CD4-positive, alpha-beta T cell treated with Interleukin-15 for 4 hours (primary cell): ENCODE measurements around the gene TRAF3.
A peak's percentile ranks its signal among the peaks of the same experiment; 100 is the strongest.

ENCODE experiments used
- DNase-seq: peaks from one replicate; pipeline ENCODE4 v3.0.0-alpha.2; 2020; ENCODE audit warnings: low spot score

The TRAF3 gene, protein sequence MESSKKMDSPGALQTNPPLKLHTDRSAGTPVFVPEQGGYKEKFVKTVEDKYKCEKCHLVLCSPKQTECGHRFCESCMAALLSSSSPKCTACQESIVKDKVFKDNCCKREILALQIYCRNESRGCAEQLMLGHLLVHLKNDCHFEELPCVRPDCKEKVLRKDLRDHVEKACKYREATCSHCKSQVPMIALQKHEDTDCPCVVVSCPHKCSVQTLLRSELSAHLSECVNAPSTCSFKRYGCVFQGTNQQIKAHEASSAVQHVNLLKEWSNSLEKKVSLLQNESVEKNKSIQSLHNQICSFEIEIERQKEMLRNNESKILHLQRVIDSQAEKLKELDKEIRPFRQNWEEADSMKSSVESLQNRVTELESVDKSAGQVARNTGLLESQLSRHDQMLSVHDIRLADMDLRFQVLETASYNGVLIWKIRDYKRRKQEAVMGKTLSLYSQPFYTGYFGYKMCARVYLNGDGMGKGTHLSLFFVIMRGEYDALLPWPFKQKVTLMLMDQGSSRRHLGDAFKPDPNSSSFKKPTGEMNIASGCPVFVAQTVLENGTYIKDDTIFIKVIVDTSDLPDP

DNA sequence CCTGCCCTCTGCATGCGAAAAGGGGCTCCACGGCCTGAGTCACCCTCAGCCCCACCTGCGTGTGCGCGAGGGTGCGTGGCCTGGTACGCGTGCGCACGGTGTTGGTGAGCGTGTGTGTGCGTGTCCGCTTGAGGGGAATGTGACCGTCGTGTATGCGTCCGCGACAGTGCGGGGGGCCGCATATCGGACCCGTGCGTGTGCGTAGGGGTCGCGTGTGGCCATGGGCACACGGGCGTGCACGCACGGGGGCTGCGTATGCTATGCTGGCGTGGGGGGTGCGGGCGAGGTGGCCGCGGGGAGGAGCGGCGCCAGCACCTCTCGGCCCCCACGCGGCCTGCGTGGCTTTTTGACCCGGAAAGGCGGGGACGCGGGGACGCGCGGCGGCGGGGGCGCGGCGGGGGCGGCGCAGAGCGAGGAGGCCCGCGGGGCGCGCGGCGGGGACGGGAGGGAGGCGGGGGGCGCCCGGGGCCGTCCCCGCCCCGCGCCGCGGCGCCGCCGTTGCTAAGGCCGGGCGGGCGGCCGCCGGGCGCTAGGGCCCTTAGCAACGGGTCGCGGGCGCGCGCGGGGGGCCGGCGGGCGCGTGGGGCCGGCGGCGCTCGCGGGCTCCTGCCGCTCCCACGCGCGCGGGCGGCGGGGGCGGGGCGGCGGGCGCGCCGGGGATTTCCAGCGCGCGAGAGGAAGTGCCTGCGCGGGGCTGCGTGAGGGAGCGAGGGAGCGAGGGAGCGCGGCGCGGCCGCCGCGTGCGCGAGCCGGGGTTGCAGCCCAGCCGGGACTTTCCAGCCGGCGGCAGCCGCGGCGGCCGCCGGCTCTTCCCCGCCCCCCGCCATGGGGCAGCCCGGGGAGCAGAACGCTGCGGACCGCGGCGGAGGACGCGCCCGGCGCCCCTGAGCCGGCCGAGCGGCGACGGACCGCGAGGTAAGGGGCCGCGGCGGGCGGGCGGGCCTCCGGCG is at the start of gene TRAF3:
Gene TRAF3, plus strand, starts transcription at position 689 of the 950 bp plus-strand sequence. CDS start 92,753 bp downstream, outside the sequence.
- DNase-seq: peak; percentile 88

DNA sequence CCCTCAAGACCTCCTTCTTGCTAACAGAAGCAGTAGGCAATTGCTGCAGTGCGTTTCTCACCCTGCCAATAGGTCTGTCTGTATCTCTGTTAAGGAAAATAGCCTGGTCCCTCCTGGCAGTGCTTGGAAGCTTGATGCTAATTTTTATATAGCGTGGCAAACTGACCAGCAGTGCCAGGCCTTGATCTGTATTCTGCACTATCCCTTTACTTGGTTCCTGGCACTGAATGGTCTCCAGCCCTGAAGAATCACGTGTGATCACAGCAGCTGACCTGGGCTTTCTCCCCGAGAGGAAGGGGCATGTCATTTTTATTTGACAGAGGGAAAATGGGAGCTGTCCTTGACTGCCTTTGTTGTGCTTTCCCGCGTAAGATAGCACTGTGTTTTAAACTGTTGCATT is 48.7 kb upstream of the TRAF3 start:
- no peak for DNase-seq

DNA sequence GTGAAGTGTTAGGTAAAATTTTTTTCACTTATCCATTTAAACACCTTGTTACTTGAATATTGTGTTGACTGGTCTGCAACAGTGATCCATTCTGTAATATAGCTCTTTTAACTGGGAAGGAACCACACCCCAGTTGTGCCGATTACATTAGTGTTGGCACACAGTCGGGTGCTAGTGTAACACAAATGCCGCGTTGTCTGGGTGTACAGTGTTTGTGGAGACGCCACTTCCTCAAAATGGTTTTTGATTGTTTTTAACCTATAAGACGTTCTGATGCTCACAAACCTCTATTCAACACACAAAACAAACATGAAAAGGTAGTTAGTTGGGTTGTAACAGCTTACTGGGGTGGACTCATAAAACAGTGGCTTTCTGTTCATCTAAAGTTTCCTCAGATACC is 48.0 kb upstream of the TRAF3 start:
- DNase-seq: no peak

- no peak for DNase-seq
Measured at GRCh38 chr14:102729825-102730224, 47.4 kb upstream of the TRAF3 start.

DNA sequence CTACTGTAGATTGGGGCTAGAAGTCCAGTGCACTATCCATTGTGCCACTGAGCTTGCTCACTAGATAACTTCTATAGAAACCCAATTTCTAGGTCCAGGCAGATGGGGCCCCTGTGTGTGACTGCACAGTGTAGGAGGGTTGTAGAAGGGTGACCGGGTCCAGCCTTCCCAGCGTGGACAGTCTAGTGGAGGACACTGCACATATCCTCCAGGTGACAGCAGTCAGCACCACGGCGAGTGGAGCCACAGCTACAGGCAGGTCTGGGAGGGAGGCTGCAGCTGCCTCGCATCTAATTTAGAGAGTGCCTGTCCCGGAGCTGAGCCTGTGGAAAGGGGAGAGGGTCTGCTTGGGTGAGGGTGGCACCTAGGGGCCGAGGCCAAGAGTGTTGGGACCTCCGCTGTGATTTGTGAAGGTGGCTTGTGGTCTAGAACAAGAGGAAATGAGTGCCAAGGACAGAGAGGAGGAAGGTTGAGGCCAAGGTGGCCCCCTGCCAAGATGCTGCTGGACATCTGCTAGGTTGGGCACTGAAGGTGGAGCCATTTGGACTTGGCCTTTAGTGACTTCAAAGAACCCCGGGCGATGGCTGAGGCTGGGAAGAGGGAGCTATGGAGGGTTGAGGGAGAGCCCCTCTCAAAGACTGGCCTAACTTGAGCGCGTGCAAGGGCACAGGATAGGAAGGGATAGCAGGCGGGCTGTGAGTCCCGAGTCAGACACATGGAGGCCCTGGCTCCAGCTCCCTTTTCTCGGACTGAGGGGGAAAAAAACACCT is 46.0 kb upstream of the TRAF3 start:
- DNase-seq: no peak

GRCh38 chr14:102731871-102732800 is 45.1 kb upstream of the TRAF3 start:
- DNase-seq: no peak

DNA sequence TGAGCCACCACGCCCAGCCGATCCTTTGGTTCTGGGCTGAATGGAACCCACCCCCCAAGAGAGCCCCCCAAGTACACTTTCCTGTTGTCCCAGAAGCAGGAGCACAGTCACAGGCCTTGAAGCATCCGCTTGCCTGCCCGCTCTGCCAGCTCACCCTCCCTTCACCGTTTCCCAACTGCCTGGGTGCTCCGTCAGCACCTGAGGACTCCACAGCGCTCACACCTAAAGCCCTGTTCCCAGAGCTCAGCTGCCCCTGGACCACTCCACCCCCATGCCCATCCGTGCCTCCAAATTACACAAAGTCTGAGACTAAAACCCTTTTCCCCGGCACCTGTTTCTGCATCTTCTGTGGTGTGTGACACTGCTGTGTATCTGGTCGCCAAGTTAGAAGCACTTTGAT is 44.3 kb upstream of the TRAF3 start:
- no peak for DNase-seq

GRCh38 chr14:102733326-102733725 is 43.9 kb upstream of the TRAF3 start:
- DNase-seq: no peak

DNA sequence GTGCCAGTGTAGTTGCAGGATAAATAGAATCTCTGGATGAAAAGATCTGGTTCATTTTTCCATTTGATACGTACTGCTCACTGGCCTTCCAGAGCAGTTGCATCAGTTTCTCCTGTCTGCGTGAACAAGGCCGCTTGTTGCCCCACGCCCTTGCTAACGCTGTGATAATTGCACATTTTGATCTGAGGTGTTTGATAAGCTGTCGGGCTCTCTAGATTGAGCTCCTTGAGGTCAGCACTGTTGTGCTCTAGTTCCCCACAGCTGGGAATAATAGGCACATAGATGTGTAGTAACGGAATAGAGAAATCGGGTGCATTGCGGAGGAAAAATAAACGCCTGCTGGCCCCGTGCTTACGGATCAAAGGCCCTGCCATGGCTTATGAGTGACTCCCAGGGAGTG is 42.8 kb upstream of the TRAF3 start:
- no peak for DNase-seq

DNA sequence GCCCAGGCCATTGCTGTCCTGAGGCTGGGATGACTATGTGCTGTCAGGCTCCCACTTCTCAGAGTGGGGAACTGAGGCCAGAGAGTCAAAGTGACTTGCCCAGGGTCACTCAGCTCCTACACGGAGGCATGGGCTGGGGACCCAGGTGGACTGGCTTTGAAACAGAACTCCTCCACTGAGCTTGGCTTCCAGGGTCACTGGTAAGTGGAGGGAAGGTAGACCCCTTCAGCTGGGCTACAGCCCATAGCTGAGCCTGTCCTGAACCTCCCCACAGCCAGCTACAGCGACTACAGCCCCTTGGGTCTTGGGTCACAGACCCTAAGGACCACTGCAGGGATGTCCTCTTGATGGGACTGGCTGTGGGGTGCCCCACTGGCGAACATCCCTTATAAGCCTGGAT is 40.3 kb upstream of the TRAF3 start:
- DNase-seq: no peak

GRCh38 chr14:102737402-102738372 is 39.6 kb upstream of the TRAF3 start:
- no peak for DNase-seq

GRCh38 chr14:102738373-102739189 is 38.7 kb upstream of the TRAF3 start:
- DNase-seq: no peak

DNA sequence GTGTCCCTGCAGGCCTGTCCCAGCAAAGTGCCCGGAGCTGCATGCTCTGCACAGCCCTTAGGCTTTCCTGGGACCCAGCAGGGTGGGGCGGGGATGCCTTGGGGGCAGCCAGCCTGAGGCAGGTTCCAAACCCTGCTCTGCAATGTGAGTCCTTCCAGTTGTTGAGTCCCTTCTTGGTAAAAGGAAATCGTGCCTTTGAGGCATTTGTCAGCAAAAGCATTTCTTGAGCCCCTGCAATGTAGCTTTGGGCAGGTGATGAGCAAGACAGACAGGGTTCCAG is 38.1 kb upstream of the TRAF3 start:
- no peak for DNase-seq

- no peak for DNase-seq
Measured at GRCh38 chr14:102746634-102747438, 30.4 kb upstream of the TRAF3 start.

DNA sequence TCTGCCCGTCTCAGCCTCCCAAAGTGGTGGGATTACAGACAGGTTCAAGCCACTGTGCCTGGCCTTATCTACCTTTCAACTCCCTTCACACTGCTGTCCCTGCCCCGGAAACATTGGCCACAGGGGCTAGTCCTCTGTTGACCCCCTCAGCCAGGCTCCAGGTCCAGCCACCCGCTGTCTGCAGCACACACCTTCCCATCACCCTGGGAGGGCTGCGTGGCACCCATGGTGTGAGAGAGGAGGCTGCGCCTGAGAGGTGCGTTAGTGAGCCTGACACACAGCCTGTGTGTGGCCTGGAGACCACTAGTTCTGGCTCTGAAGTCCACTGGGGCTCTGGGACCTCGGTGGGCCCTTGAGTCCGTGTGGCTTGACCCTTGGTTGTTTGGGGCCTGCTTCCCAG is 28.4 kb upstream of the TRAF3 start:
- DNase-seq: no peak

DNA sequence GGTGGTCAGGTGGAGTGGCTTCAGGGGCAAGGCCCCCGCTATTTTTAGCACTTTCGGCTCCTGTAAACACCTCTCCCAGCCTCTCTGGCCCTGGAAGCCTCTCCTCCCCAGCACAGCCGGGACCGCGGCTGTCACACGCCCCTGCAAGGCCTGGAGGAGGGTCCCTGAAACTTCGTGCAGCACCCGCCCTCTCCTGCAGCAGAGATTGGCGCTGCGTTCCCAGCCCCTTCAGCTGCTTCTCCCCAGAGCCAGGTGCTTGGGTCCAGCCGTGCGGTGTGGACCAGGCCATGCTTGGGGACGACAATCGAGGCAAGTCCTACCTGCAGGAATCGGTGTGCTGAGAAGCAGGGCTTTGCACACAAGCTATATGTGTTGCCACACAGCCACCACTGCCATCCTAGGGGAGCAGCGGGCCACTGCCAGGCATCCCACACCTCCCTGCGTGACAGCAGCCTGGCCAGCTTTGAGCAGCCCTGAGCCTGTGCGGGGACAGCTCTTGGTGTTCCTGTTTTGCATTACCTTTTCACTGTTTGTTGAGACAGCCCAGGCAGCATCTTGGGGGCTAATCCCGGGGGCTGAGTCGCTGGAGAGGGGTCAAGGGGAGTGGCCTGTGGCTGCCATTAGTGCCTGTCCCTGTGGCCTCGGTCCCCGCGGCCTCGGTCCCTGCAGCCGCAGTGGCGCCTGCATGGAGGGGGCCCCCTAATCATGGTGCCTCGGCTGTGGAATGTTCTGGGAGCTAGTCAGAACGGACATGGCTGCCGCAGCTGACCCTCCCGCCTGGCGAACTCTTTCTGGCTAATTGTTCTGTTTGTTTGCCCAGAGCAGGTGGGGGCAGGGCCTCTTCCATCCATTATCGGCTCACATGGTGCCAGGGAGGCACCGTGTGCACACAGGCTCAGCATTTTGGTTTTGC is 27.6 kb upstream of the TRAF3 start:
- DNase-seq: no peak

GRCh38 chr14:102750376-102750775 is 26.9 kb upstream of the TRAF3 start:
- no peak for DNase-seq
